HepG2 (cell line): ENCODE data around the gene FABP1. TPM values are rescaled to one million over a fixed set of nuclear protein-coding genes. Genes with fewer than 3 reads are reported as not detected.
A peak's percentile ranks its signal among the peaks of the same experiment; 100 is the strongest.

Experiments used
- BRF2 ChIP-seq: sonication (generic); formaldehyde crosslinking; IDR thresholded peaks from 2 replicates; pipeline ENCODE4 v1.8.1; 2022; ENCODE audit warnings: mild to moderate bottlenecking, missing genetic modification reagents
- HNRNPH1 ChIP-seq: fragments of 200-400 bp; formaldehyde crosslinking; optimal IDR thresholded peaks from 2 replicates; pipeline ENCODE3; 2017; ENCODE audit warnings: mild to moderate bottlenecking, low read depth, low read length
- MIER3 ChIP-seq: IDR thresholded peaks from 2 replicates; pipeline ENCODE4 v1.6.1; 2016; ENCODE audit warnings: missing compliant biosample characterization, borderline replicate concordance
- RAD21 ChIP-seq: fragments of 450-650 bp; formaldehyde crosslinking; IDR thresholded peaks from 2 replicates; pipeline ENCODE4 v1.5.0; 2020; ENCODE audit warnings: mild to moderate bottlenecking
- SATB2 ChIP-seq: sonication (generic); formaldehyde crosslinking; IDR thresholded peaks from 2 replicates; pipeline ENCODE4 v1.5.0; 2020; ENCODE audit warnings: missing genetic modification reagents
- STAT5B ChIP-seq: sonication (generic); formaldehyde crosslinking; IDR thresholded peaks from 2 replicates; pipeline ENCODE4 v1.4.0; 2020; ENCODE audit warnings: missing genetic modification reagents
- TBP ChIP-seq: sonication (generic); formaldehyde crosslinking; IDR thresholded peaks from 2 replicates; pipeline ENCODE4 v1.5.0; 2020; ENCODE audit warnings: missing genetic modification reagents
- TFE3 ChIP-seq: IDR thresholded peaks from 2 replicates; pipeline ENCODE4 v1.6.1; 2016
- ZBTB2 ChIP-seq: sonication (generic); formaldehyde crosslinking; IDR thresholded peaks from 2 replicates; pipeline ENCODE4 v1.8.0; 2022; ENCODE audit warnings: low read depth, missing genetic modification reagents
- ZNF10 ChIP-seq: sonication (generic); formaldehyde crosslinking; IDR thresholded peaks from 2 replicates; pipeline ENCODE4 v1.4.0; 2020; ENCODE audit warnings: mild to moderate bottlenecking, low read depth, missing genetic modification reagents, borderline replicate concordance
- ZNF205 ChIP-seq: IDR thresholded peaks from 2 replicates; pipeline ENCODE4 v1.6.1; 2018; ENCODE audit warnings: missing biosample characterization, missing genetic modification reagents
- ZNF550 ChIP-seq: sonication (generic); formaldehyde crosslinking; IDR thresholded peaks from 2 replicates; pipeline ENCODE4 v1.4.0; 2020; ENCODE audit warnings: mild to moderate bottlenecking, missing genetic modification reagents, borderline replicate concordance
- ZNF619 ChIP-seq: sonication (generic); formaldehyde crosslinking; IDR thresholded peaks from 2 replicates; pipeline ENCODE4 v1.4.0; 2020; ENCODE audit warnings: mild to moderate bottlenecking, missing genetic modification reagents
- ZSCAN12 ChIP-seq: sonication (generic); formaldehyde crosslinking; IDR thresholded peaks from 2 replicates; pipeline ENCODE4 v1.9.0; 2021; ENCODE audit warnings: mild to moderate bottlenecking, missing genetic modification reagents
- ZSCAN20 ChIP-seq: sonication (generic); formaldehyde crosslinking; IDR thresholded peaks from 2 replicates; pipeline ENCODE4 v1.4.0; 2020; ENCODE audit warnings: missing genetic modification reagents, mild to moderate bottlenecking, borderline replicate concordance
- polyA plus RNA-seq, 8 experiments: library from polyadenylated mRNA; depleted of rRNA in 3 of 8; stranded (reverse) in 7 of 8; unstranded in 1 of 8; fragments of >200 nt; fragmentation: Illumina TruSeq in 4 of 8; extraction: Trizol in 4 of 8; gene quantifications; 2 replicates each; pipeline versions ENCODE4 v1.2.1 to v1.2.3, GENCODE V29; 2011 to 2016; ENCODE audit warnings: low read depth in 4 of 8, missing spikeins in 1 of 8, mixed read lengths in 1 of 8; ENCODE audit not compliant: insufficient read depth in 1 of 8
- total RNA-seq, 5 experiments: library from RNA; depleted of rRNA; stranded (reverse); fragments of >200 nt; fragmentation: Illumina TruSeq; extraction: Trizol; gene quantifications; 2 replicates each; pipeline ENCODE4 v1.2.3, GENCODE V29; 2016; ENCODE audit warnings: low read depth in 1 of 5
- TF ChIP-seq, protein P1 (sequence below), 2 experiments: sonication (generic) in 1 of 2; formaldehyde crosslinking in 1 of 2; IDR thresholded peaks; 2 replicates each; pipeline versions ENCODE4 v1.5.1 to v1.6.1; 2011 to 2020; ENCODE audit warnings: borderline replicate concordance in 1 of 2, low read depth in 1 of 2, low read length in 1 of 2, mild to moderate bottlenecking in 1 of 2, missing genetic modification reagents in 1 of 2, moderate library complexity in 1 of 2
- TF ChIP-seq, protein P2 (sequence below): sonication (generic); formaldehyde crosslinking; IDR thresholded peaks from 2 replicates; pipeline ENCODE4 v1.4.0; 2020; ENCODE audit warnings: mild to moderate bottlenecking, missing genetic modification reagents
- TF ChIP-seq, protein P3 (sequence below): fragments of 450-650 bp; IDR thresholded peaks from 2 replicates; pipeline ENCODE4 v1.6.1; 2017; ENCODE audit warnings: mild to moderate bottlenecking

Gene FABP1
- total and polyA plus RNA-seq, 2 of the 13 experiments (the other 11 are each of a cell fraction or from before 2014, with no cell fraction given), result 644 to 1,608 TPM

GRCh38 chr2:88127888-88128653, at the start of gene FABP1 (continued):
- peak; percentile 52; the same call in 1 of the 2 replicates for TF ChIP-seq ZBTB2 (CRISPR knock-in tag)
- peak; percentile 6; the same call in 1 of the 2 replicates for TF ChIP-seq SATB2 (CRISPR knock-in tag)
- TF ChIP-seq, protein P1, sequence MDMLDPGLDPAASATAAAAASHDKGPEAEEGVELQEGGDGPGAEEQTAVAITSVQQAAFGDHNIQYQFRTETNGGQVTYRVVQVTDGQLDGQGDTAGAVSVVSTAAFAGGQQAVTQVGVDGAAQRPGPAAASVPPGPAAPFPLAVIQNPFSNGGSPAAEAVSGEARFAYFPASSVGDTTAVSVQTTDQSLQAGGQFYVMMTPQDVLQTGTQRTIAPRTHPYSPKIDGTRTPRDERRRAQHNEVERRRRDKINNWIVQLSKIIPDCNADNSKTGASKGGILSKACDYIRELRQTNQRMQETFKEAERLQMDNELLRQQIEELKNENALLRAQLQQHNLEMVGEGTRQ (IDR thresholded peaks at IDR 0.05; ENCODE audit: low read depth, low read length), result no peak
- TF ChIP-seq, protein P1 (CRISPR knock-in tag; IDR thresholded peaks at IDR 0.05; ENCODE audit: borderline replicate concordance), result no peak; the same call in 1 of the 2 replicates
- no peak for TF ChIP-seq HNRNPH1
- TF ChIP-seq, protein P2, sequence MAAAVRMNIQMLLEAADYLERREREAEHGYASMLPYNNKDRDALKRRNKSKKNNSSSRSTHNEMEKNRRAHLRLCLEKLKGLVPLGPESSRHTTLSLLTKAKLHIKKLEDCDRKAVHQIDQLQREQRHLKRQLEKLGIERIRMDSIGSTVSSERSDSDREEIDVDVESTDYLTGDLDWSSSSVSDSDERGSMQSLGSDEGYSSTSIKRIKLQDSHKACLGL, result no peak
- peak; percentile 94; the same call in 1 of the 2 replicates for TF ChIP-seq ZNF550 (CRISPR knock-in tag)
- peak; percentile 59 for TF ChIP-seq TFE3
- peak; percentile 84; the same call in 1 of the 2 replicates for TF ChIP-seq MIER3 (CRISPR knock-in tag)
- 0 out of 2 replicates have a peak, but pooled peaks have one; percentile 35 for TF ChIP-seq ZSCAN12
- TF ChIP-seq ZNF10, result peak; percentile 78; the same call in 1 of the 2 replicates
- TF ChIP-seq STAT5B (CRISPR knock-in tag), result peak; percentile 84; the same call in 1 of the 2 replicates
- TF ChIP-seq ZNF205 (CRISPR knock-in tag), result peak; percentile 74
- peak; percentile 77 for TF ChIP-seq RAD21
- peak; percentile 94 for TF ChIP-seq BRF2
- TF ChIP-seq ZSCAN20 (CRISPR knock-in tag), result 0 out of 2 replicates have a peak, but pooled peaks have one; percentile 54
- TF ChIP-seq, protein P3, sequence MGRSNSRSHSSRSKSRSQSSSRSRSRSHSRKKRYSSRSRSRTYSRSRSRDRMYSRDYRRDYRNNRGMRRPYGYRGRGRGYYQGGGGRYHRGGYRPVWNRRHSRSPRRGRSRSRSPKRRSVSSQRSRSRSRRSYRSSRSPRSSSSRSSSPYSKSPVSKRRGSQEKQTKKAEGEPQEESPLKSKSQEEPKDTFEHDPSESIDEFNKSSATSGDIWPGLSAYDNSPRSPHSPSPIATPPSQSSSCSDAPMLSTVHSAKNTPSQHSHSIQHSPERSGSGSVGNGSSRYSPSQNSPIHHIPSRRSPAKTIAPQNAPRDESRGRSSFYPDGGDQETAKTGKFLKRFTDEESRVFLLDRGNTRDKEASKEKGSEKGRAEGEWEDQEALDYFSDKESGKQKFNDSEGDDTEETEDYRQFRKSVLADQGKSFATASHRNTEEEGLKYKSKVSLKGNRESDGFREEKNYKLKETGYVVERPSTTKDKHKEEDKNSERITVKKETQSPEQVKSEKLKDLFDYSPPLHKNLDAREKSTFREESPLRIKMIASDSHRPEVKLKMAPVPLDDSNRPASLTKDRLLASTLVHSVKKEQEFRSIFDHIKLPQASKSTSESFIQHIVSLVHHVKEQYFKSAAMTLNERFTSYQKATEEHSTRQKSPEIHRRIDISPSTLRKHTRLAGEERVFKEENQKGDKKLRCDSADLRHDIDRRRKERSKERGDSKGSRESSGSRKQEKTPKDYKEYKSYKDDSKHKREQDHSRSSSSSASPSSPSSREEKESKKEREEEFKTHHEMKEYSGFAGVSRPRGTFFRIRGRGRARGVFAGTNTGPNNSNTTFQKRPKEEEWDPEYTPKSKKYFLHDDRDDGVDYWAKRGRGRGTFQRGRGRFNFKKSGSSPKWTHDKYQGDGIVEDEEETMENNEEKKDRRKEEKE, result no peak
- TF ChIP-seq TBP (CRISPR knock-in tag), result no peak
- peak; percentile 79; the same call in 1 of the 2 replicates for TF ChIP-seq ZNF619 (CRISPR knock-in tag)
